Ishikawa (cell line): ENCODE data around the gene TREML4.

Experiments
- CEBPB ChIP-seq: IDR thresholded peaks from 2 replicates; pipeline ENCODE4 v1.6.1; 2012
- CREB1 ChIP-seq: IDR thresholded peaks from 2 replicates; pipeline ENCODE4 v1.6.1; 2012; ENCODE audit warnings: low read depth
- EGR1 ChIP-seq: IDR thresholded peaks from 2 replicates; pipeline ENCODE4 v1.6.1; 2012
- EP300 ChIP-seq: IDR thresholded peaks from 2 replicates; pipeline ENCODE4 v1.6.1; 2012; ENCODE audit warnings: borderline replicate concordance
- FOXM1 ChIP-seq: IDR thresholded peaks from 2 replicates; pipeline ENCODE4 v1.6.1; 2012; ENCODE audit warnings: low read depth, borderline replicate concordance
- NFIC ChIP-seq: IDR thresholded peaks from 2 replicates; pipeline ENCODE4 v1.6.1; 2012
- RAD21 ChIP-seq: IDR thresholded peaks from 2 replicates; pipeline ENCODE4 v1.6.1; 2012; ENCODE audit warnings: low read depth
- TAF1 ChIP-seq: IDR thresholded peaks from 2 replicates; pipeline ENCODE4 v1.6.1; 2012; ENCODE audit warnings: low read depth, mild to moderate bottlenecking
- TCF12 ChIP-seq: IDR thresholded peaks from 2 replicates; pipeline ENCODE4 v1.6.1; 2012; ENCODE audit warnings: low read depth
- TEAD4 ChIP-seq: IDR thresholded peaks from 2 replicates; pipeline ENCODE4 v1.6.1; 2012
- YY1 ChIP-seq: IDR thresholded peaks from 2 replicates; pipeline ENCODE4 v1.6.1; 2012; ENCODE audit warnings: low read depth
- ZBTB7A ChIP-seq: IDR thresholded peaks from 2 replicates; pipeline ENCODE4 v1.6.1; 2012; ENCODE audit warnings: low read depth
- TF ChIP-seq, protein P1 (sequence below): IDR thresholded peaks from 2 replicates; pipeline ENCODE4 v1.6.1; 2012
- TF ChIP-seq, protein P2 (sequence below): IDR thresholded peaks from 2 replicates; pipeline ENCODE4 v1.6.1; 2012
- TF ChIP-seq, protein P3 (sequence below): IDR thresholded peaks from 2 replicates; pipeline ENCODE4 v1.6.1; 2012; ENCODE audit warnings: low read depth, mild to moderate bottlenecking

Gene TREML4

DNA sequence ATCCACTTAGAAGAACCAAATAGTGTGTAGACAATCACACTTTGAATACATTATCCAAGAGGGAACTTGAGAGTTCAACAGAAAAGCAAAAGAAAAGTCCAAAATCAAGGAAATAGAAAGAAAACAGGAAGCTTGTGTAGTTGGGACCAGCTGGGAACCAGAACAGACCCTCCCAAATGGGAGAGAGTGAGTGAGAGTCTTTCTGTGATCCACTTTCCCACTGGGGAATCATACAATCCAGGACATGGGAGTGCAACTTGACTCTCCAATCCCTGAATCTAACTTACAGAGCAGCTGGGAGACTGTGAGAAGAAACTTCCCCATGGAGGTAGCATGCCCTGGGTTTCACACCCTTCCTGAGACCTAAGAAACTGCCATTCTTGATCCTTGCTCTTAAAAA is 27.0 kb downstream of the TREML4 start:
- TF ChIP-seq TEAD4 (no peak), TAF1 (no peak), EGR1 (no peak), YY1 (no peak), FOXM1 (no peak), ZBTB7A (no peak), TCF12 (no peak), CREB1 (no peak), EP300 (no peak), CEBPB (no peak), NFIC (no peak), RAD21 (no peak)
- TF ChIP-seq, protein P1, sequence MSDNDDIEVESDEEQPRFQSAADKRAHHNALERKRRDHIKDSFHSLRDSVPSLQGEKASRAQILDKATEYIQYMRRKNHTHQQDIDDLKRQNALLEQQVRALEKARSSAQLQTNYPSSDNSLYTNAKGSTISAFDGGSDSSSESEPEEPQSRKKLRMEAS, result no peak
- TF ChIP-seq, protein P2, sequence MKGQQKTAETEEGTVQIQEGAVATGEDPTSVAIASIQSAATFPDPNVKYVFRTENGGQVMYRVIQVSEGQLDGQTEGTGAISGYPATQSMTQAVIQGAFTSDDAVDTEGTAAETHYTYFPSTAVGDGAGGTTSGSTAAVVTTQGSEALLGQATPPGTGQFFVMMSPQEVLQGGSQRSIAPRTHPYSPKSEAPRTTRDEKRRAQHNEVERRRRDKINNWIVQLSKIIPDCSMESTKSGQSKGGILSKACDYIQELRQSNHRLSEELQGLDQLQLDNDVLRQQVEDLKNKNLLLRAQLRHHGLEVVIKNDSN, result no peak
- TF ChIP-seq, protein P3, sequence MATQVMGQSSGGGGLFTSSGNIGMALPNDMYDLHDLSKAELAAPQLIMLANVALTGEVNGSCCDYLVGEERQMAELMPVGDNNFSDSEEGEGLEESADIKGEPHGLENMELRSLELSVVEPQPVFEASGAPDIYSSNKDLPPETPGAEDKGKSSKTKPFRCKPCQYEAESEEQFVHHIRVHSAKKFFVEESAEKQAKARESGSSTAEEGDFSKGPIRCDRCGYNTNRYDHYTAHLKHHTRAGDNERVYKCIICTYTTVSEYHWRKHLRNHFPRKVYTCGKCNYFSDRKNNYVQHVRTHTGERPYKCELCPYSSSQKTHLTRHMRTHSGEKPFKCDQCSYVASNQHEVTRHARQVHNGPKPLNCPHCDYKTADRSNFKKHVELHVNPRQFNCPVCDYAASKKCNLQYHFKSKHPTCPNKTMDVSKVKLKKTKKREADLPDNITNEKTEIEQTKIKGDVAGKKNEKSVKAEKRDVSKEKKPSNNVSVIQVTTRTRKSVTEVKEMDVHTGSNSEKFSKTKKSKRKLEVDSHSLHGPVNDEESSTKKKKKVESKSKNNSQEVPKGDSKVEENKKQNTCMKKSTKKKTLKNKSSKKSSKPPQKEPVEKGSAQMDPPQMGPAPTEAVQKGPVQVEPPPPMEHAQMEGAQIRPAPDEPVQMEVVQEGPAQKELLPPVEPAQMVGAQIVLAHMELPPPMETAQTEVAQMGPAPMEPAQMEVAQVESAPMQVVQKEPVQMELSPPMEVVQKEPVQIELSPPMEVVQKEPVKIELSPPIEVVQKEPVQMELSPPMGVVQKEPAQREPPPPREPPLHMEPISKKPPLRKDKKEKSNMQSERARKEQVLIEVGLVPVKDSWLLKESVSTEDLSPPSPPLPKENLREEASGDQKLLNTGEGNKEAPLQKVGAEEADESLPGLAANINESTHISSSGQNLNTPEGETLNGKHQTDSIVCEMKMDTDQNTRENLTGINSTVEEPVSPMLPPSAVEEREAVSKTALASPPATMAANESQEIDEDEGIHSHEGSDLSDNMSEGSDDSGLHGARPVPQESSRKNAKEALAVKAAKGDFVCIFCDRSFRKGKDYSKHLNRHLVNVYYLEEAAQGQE, result no peak

DNA sequence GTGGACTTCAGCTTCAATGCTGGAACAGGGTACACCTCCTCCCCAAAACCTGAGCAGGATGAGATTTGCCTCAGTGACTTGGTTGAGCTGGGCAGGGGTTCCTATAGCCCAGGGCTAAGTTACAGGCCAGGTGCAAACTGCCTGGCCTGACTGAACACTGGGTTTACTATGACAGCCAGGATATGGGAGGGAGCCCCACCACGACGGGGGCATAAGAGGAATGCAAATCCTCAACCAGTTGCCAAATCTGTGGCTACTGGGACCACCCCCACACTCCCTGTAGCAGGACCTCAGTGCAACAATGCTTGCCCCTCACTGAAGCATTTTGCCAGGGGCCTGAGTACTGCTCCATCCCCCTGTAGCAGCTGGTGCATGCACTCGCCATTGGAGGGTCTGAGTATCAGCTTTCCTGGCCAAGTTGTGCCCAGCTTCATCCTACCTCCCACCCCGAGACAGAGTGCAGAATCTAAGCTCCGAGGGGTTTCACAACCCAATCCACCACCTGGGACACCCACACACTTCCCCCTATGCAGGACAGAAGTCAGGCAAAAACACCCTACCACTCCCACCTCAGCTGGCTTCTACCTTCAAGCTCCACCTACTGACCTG is 27.6 kb downstream of the TREML4 start:
- TF ChIP-seq CEBPB, result no peak
- TF ChIP-seq, protein P1, result no peak
- TF ChIP-seq TAF1, result no peak
- TF ChIP-seq EGR1, result no peak
- TF ChIP-seq EP300, result no peak
- TF ChIP-seq NFIC, result no peak
- TF ChIP-seq, protein P3, result no peak
- TF ChIP-seq RAD21, result no peak
- no peak for TF ChIP-seq FOXM1

DNA sequence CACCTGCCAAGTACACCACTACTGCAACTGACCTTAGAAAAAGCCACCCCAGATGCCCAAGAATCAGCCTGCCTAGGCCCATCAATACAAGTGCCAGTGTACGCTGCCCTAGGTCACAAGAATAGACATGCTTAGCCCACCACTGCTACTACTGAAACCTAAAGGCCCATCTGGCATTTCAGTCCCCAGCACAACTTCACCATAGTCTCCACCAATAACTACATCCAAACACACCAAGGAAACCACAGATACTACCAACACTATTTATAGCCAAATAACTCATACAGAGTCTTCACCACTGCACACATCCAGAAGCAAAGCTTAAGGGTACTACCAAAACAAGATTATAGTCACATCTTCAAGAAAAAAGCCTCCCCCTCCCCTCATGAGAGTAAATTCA is 28.2 kb downstream of the TREML4 start:
- no peak for TF ChIP-seq TCF12
- no peak for TF ChIP-seq NFIC
- TF ChIP-seq ZBTB7A, result no peak
- no peak for TF ChIP-seq TAF1
- no peak for TF ChIP-seq FOXM1
- TF ChIP-seq YY1, result no peak
- no peak for TF ChIP-seq RAD21
- no peak for TF ChIP-seq TEAD4
- TF ChIP-seq CREB1, result no peak
- TF ChIP-seq, protein P2, result no peak
- no peak for TF ChIP-seq EP300
- no peak for TF ChIP-seq EGR1
- TF ChIP-seq, protein P3, result no peak
- TF ChIP-seq, protein P1, result no peak
- no peak for TF ChIP-seq CEBPB
